HCT116 (cell line): Measurements from ENCODE around the gene PTPN2. TPM values are rescaled to one million over a fixed set of nuclear protein-coding genes. Genes with fewer than 3 reads are reported as not detected.

Experiments used
- ATAC-seq: fragments of 200-7000 bp; cut with Tn5 transposase; 2 replicates; pipeline ENCODE4 v1.9.1; 2020; ENCODE audit warnings: mild to moderate bottlenecking, moderate library complexity
- BruUV-seq: library from RNA; stranded (reverse); fragments of 400-500 nt; replicated peaks from 2 replicates; lab custom pipeline; 2021; lab: Mats Ljungman, UMichigan
- CTCF ChIA-PET: fragments of 300-600 bp; sonication (Branson Sonifier 250); formaldehyde crosslinking; loops from one replicate; lab custom pipeline; 2021; ENCODE audit warnings: antibody characterized with exemption; lab: Charles Lee
- POLR2A ChIA-PET: fragments of 300-600, 350-600 bp; sonication (Branson Sonifier 250); formaldehyde crosslinking; loops from one replicate; lab custom pipeline; 2021; ENCODE audit warnings: antibody characterized with exemption; lab: Charles Lee
- RAD21 ChIA-PET, 2 experiments: fragments of 300-600 bp; sonication (Branson Sonifier 250); formaldehyde crosslinking; loops; one replicate each; lab custom pipeline; 2023; ENCODE audit warnings: low total read pairs in 2 of 2; ENCODE audit not compliant: uncharacterized antibody in 2 of 2, unreplicated experiment in 2 of 2, low non-redundant PET in 1 of 2; lab: Charles Lee
- DNase-seq: peaks from one replicate; pipeline ENCODE4 v3.0.0-alpha.2; 2010; ENCODE audit warnings: low read depth, low spot score
- H2AFZ ChIP-seq: fragments of 200-600 bp; shearing (Covaris generic), sonication (generic); 2 replicates; pipeline ENCODE4 v1.6.1; 2017; ENCODE audit warnings: low read depth, mixed run types, mixed read lengths, antibody characterized with exemption, low read length; ENCODE audit not compliant: poor library complexity, severe bottlenecking
- H3K27ac ChIP-seq: 2 replicates; pipeline ENCODE4 v1.5.1; 2012; ENCODE audit warnings: low read depth, low read length
- H3K27me3 ChIP-seq: fragments of 200-600 bp; sonication (generic); 2 replicates; pipeline ENCODE4 v1.6.1; 2016; ENCODE audit warnings: mixed run types, low read length, mixed read lengths; ENCODE audit not compliant: insufficient read depth
- H3K36me3 ChIP-seq, 2 experiments: fragments of 200-500 bp in 1 of 2; fragments of 200-600 bp in 1 of 2; sonication (Bioruptor generic) in 1 of 2; sonication (generic) in 1 of 2; 2 replicates each; pipeline versions ENCODE4 v1.5.1 to v1.6.1; 2014 to 2016; ENCODE audit warnings: low read length in 2 of 2, inconsistent platforms in 1 of 2, mixed read lengths in 1 of 2, mixed run types in 1 of 2; ENCODE audit not compliant: insufficient read depth in 2 of 2, control insufficient read depth in 1 of 2
- H3K4me1 ChIP-seq, 2 experiments: fragments of 200-600 bp in 1 of 2; sonication (generic) in 1 of 2; 2 replicates each; pipeline versions ENCODE4 v1.5.1 to v1.6.1; 2012 to 2017; ENCODE audit warnings: low read length in 2 of 2, inconsistent platforms in 1 of 2, mild to moderate bottlenecking in 1 of 2, mixed read lengths in 1 of 2, mixed run types in 1 of 2, moderate library complexity in 1 of 2; ENCODE audit not compliant: insufficient read depth in 2 of 2, control insufficient read depth in 1 of 2
- H3K4me2 ChIP-seq: fragments of 200-600 bp; sonication (generic); 2 replicates; pipeline ENCODE4 v1.6.1; 2017; ENCODE audit warnings: mixed run types, low read length, mixed read lengths
- H3K4me3 ChIP-seq, 2 experiments: fragments of 200-600 bp in 1 of 2; sonication (generic) in 1 of 2; replicated peaks in 1 of 2; 2 replicates each; pipeline ENCODE4 v1.5.1; 2011 to 2016; ENCODE audit warnings: low read length in 2 of 2, control low read depth in 1 of 2, low read depth in 1 of 2, mild to moderate bottlenecking in 1 of 2, mixed read lengths in 1 of 2, mixed run types in 1 of 2
- H3K79me2 ChIP-seq: fragments of 200-600 bp; sonication (generic); 2 replicates; pipeline ENCODE4 v1.6.1; 2017; ENCODE audit warnings: mild to moderate bottlenecking, mixed run types, low read length, moderate library complexity, mixed read lengths; ENCODE audit not compliant: insufficient read depth
- H3K9ac ChIP-seq: fragments of 200-600 bp; sonication (generic); 2 replicates; pipeline ENCODE4 v1.6.1; 2016; ENCODE audit warnings: low read length, mixed read lengths
- H3K9me2 ChIP-seq: fragments of 200-600 bp; sonication (generic), shearing (Covaris generic); 2 replicates; pipeline ENCODE4 v1.6.1; 2017; ENCODE audit warnings: mixed run types, mild to moderate bottlenecking, moderate library complexity; ENCODE audit not compliant: insufficient read depth
- H3K9me3 ChIP-seq, 2 experiments: fragments of 200-500 bp in 1 of 2; fragments of 200-600 bp in 1 of 2; sonication (Bioruptor generic) in 1 of 2; sonication (generic) in 1 of 2; 2 replicates each; pipeline ENCODE4 v1.6.1; 2014 to 2017; ENCODE audit warnings: low read length in 2 of 2, mixed read lengths in 2 of 2, inconsistent platforms in 1 of 2, low read depth in 1 of 2, mild to moderate bottlenecking in 1 of 2, mixed run types in 1 of 2, moderate library complexity in 1 of 2; ENCODE audit not compliant: control insufficient read depth in 1 of 2, insufficient read depth in 1 of 2
- H4K20me1 ChIP-seq: fragments of 200-600 bp; sonication (generic), shearing (Covaris generic); 2 replicates; pipeline ENCODE4 v1.6.1; 2017; ENCODE audit warnings: mixed run types, mild to moderate bottlenecking, moderate library complexity; ENCODE audit not compliant: insufficient read depth
- CBX3 ChIP-seq: IDR thresholded peaks from 2 replicates; pipeline ENCODE4 v1.6.1; 2012; ENCODE audit warnings: low read depth
- CEBPB ChIP-seq: IDR thresholded peaks from 2 replicates; pipeline ENCODE4 v1.6.1; 2012; ENCODE audit warnings: low read depth
- EGR1 ChIP-seq: IDR thresholded peaks from 2 replicates; pipeline ENCODE4 v1.6.1; 2012; ENCODE audit warnings: low read depth
- EZH2phosphoT487 ChIP-seq: fragments of 200-600 bp; IDR thresholded peaks from 2 replicates; pipeline ENCODE4 v1.6.1; 2018; ENCODE audit warnings: antibody characterized with exemption, borderline replicate concordance
- FOSL1 ChIP-seq: IDR thresholded peaks from 2 replicates; pipeline ENCODE4 v1.6.1; 2012; ENCODE audit warnings: low read depth
- POLR2A ChIP-seq: IDR thresholded peaks from 2 replicates; pipeline ENCODE4 v1.7.0; 2011; ENCODE audit warnings: borderline replicate concordance; ENCODE audit not compliant: insufficient read depth, insufficient read length; ENCODE audit errors: extremely low read depth
- POLR2AphosphoS5 ChIP-seq: IDR thresholded peaks from 2 replicates; pipeline ENCODE4 v1.6.1; 2011; ENCODE audit warnings: mild to moderate bottlenecking, low read depth, low read length, moderate library complexity
- RAD21 ChIP-seq: IDR thresholded peaks from 2 replicates; pipeline ENCODE4 v1.6.1; 2012; ENCODE audit warnings: low read depth, mild to moderate bottlenecking
- SIN3A ChIP-seq: IDR thresholded peaks from 2 replicates; pipeline ENCODE4 v1.6.1; 2012; ENCODE audit warnings: low read depth
- SP1 ChIP-seq: IDR thresholded peaks from 2 replicates; pipeline ENCODE4 v1.6.1; 2012; ENCODE audit warnings: low read depth
- SRF ChIP-seq: IDR thresholded peaks from 2 replicates; pipeline ENCODE4 v1.6.1; 2012; ENCODE audit warnings: low read depth
- TCF7L2 ChIP-seq: IDR thresholded peaks from 2 replicates; pipeline ENCODE4 v1.7.0; 2011; ENCODE audit warnings: borderline replicate concordance, inconsistent platforms; ENCODE audit not compliant: insufficient read depth, insufficient read length; ENCODE audit errors: extremely low read depth
- YY1 ChIP-seq: IDR thresholded peaks from 2 replicates; pipeline ENCODE4 v1.6.1; 2011; ENCODE audit warnings: low read length, low read depth, moderate library complexity, mild to moderate bottlenecking; ENCODE audit not compliant: insufficient replicate concordance; ENCODE audit errors: extremely low read depth
- ZNF274 ChIP-seq: fragments of 200-500 bp; sonication (Bioruptor generic); IDR thresholded peaks from 2 replicates; pipeline ENCODE4 v1.6.1; 2014; ENCODE audit warnings: mild to moderate bottlenecking, low read depth, low read length, inconsistent platforms
- intact Hi-C: fragments of 100-400 bp; cut with micrococcal nuclease; formaldehyde crosslinking; loops from 2 replicates; pipeline ENCODE4 v1.10.0; 2022
- total RNA-seq: library from RNA; stranded (reverse); gene quantifications from one replicate; pipeline ENCODE4 v1.2.1, GENCODE V29; 2021; ENCODE audit not compliant: unreplicated experiment
- TF ChIP-seq, protein P1 (sequence below), 3 experiments: fragments of 200-600 bp in 1 of 3; sonication (generic) in 1 of 3; IDR thresholded peaks in 2 of 3; conservative IDR thresholded peaks in 1 of 3; 2 replicates each; pipeline ENCODE4 v1.5.1; 2012 to 2017; ENCODE audit warnings: low read depth in 2 of 3, low read length in 2 of 3, antibody characterized with exemption in 1 of 3, borderline replicate concordance in 1 of 3, control low read depth in 1 of 3, mild to moderate bottlenecking in 1 of 3, mixed read lengths in 1 of 3, mixed run types in 1 of 3, moderate library complexity in 1 of 3; ENCODE audit not compliant: insufficient read depth in 1 of 3
- TF ChIP-seq, protein P2 (sequence below): IDR thresholded peaks from 2 replicates; pipeline ENCODE4 v1.6.1; 2011; ENCODE audit warnings: mild to moderate bottlenecking, low read length, moderate library complexity; ENCODE audit not compliant: insufficient replicate concordance; ENCODE audit errors: extremely low read depth
- TF ChIP-seq, protein P3 (sequence below): IDR thresholded peaks from 2 replicates; pipeline ENCODE4 v1.6.1; 2012; ENCODE audit warnings: low read depth

Gene PTPN2
- total RNA-seq, 1 experiment from 2014 or later: 50.3 TPM

DNA sequence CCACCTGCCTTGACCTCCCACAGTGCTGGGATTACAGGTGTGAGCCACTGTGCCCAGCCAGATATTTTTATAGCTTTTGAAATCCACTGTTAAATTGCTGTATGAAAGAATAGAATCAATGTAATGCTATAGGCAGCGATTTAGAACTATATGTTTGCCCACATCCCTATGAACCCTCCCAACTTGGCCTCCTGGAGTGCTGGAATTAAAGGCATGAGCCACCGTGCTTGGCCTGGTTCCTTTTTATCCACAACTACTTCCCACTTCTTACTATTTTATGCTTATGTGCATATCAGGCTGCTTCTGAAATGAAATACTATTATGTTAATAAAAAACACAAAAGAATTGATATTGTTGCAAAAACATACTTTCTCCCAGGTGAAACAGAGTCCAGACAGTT, 11.6 kb upstream of the PTPN2 start:
- ATAC-seq (no peak), DNase-seq (no peak)
- Histone ChIP-seq H3K79me2 (no peaks in the 10 kb centered on the region), H3K4me2 (no peak overlapping the region), H3K9me2 (no peaks in the 10 kb centered on the region), H3K36me3 (no peaks in the 10 kb centered on the region), H3K4me3 (no peak overlapping the region), H3K9me3 (no peaks in the 10 kb centered on the region), H3K4me1 (no peaks in the 10 kb centered on the region; a peak in 1 of 4 replicates), H3K27ac (no peak overlapping the region), H2AFZ (no peak overlapping the region), H4K20me1 (no peaks in the 10 kb centered on the region), H3K27me3 (no peaks in the 10 kb centered on the region), H3K9ac (no peak overlapping the region)
- no peak for TF ChIP-seq EZH2phosphoT487
- TF ChIP-seq, protein P1, sequence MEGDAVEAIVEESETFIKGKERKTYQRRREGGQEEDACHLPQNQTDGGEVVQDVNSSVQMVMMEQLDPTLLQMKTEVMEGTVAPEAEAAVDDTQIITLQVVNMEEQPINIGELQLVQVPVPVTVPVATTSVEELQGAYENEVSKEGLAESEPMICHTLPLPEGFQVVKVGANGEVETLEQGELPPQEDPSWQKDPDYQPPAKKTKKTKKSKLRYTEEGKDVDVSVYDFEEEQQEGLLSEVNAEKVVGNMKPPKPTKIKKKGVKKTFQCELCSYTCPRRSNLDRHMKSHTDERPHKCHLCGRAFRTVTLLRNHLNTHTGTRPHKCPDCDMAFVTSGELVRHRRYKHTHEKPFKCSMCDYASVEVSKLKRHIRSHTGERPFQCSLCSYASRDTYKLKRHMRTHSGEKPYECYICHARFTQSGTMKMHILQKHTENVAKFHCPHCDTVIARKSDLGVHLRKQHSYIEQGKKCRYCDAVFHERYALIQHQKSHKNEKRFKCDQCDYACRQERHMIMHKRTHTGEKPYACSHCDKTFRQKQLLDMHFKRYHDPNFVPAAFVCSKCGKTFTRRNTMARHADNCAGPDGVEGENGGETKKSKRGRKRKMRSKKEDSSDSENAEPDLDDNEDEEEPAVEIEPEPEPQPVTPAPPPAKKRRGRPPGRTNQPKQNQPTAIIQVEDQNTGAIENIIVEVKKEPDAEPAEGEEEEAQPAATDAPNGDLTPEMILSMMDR (IDR thresholded peaks at IDR 0.05 in 2 of 3, conservative IDR thresholded peaks at IDR 0.05 in 1 of 3; ENCODE audit: borderline replicate concordance in 1 of 3, insufficient read depth in 1 of 3, low read depth in 2 of 3, low read length in 2 of 3): no peak
- TF ChIP-seq, protein P2, sequence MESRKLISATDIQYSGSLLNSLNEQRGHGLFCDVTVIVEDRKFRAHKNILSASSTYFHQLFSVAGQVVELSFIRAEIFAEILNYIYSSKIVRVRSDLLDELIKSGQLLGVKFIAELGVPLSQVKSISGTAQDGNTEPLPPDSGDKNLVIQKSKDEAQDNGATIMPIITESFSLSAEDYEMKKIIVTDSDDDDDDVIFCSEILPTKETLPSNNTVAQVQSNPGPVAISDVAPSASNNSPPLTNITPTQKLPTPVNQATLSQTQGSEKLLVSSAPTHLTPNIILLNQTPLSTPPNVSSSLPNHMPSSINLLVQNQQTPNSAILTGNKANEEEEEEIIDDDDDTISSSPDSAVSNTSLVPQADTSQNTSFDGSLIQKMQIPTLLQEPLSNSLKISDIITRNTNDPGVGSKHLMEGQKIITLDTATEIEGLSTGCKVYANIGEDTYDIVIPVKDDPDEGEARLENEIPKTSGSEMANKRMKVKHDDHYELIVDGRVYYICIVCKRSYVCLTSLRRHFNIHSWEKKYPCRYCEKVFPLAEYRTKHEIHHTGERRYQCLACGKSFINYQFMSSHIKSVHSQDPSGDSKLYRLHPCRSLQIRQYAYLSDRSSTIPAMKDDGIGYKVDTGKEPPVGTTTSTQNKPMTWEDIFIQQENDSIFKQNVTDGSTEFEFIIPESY: no peak
- no peak for TF ChIP-seq POLR2AphosphoS5
- TF ChIP-seq RAD21: no peak
- TF ChIP-seq EGR1: no peak
- TF ChIP-seq TCF7L2: no peak
- TF ChIP-seq YY1: no peak
- TF ChIP-seq CEBPB: no peak
- TF ChIP-seq SP1: no peak
- TF ChIP-seq, protein P3, sequence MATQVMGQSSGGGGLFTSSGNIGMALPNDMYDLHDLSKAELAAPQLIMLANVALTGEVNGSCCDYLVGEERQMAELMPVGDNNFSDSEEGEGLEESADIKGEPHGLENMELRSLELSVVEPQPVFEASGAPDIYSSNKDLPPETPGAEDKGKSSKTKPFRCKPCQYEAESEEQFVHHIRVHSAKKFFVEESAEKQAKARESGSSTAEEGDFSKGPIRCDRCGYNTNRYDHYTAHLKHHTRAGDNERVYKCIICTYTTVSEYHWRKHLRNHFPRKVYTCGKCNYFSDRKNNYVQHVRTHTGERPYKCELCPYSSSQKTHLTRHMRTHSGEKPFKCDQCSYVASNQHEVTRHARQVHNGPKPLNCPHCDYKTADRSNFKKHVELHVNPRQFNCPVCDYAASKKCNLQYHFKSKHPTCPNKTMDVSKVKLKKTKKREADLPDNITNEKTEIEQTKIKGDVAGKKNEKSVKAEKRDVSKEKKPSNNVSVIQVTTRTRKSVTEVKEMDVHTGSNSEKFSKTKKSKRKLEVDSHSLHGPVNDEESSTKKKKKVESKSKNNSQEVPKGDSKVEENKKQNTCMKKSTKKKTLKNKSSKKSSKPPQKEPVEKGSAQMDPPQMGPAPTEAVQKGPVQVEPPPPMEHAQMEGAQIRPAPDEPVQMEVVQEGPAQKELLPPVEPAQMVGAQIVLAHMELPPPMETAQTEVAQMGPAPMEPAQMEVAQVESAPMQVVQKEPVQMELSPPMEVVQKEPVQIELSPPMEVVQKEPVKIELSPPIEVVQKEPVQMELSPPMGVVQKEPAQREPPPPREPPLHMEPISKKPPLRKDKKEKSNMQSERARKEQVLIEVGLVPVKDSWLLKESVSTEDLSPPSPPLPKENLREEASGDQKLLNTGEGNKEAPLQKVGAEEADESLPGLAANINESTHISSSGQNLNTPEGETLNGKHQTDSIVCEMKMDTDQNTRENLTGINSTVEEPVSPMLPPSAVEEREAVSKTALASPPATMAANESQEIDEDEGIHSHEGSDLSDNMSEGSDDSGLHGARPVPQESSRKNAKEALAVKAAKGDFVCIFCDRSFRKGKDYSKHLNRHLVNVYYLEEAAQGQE: no peak
- no peak for TF ChIP-seq FOSL1
- no peak for TF ChIP-seq CBX3
- TF ChIP-seq POLR2A: no peak
- TF ChIP-seq SRF: no peak
- no peak for TF ChIP-seq ZNF274
- TF ChIP-seq SIN3A: no peak
- POLR2A ChIA-PET: no interaction called here
- intact Hi-C loops: no loop called here
- CTCF ChIA-PET: interaction anchor here (1.0 to 1.6 kb wide), 2 partner anchors 9 to 11 kb away, joined by 3 to 5 read pairs; no protein-coding TSS in a partner anchor
- BruUV-seq: no TSS peak
- RAD21 ChIA-PET: no interaction called here
